HG03095 (cell line): ENCODE data around the gene JPH3.
"Not testable (repeated sequence)": the region's sequence is repeated elsewhere in the genome, so short reads cannot be mapped to it uniquely, and the experiment has no call there.

Source experiments
- ATAC-seq: cut with Tn5 transposase; IDR thresholded peaks from one replicate; pipeline ENCODE4 v1.9.1; 2021; ENCODE audit warnings: moderate library complexity; ENCODE audit not compliant: unreplicated experiment

The JPH3 gene

DNA sequence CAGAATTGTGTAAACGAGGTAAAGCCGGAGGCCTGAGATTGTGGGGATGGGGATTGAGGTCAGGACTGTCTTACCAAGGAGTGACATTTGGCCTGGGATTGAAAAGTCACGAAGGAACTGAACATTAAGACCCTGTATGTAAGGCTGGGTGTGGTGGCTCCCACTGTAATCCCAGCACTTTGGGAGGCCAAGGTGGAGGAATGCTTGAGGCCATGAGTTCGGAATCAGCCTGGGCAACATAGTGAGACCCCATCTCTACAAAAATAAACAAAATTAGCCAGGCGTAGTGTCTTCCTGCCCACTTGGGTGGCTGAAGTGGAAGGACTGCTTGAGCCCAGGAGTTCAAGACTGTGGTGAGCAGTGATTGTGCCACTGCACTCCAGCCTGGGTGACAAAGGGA lies 75.5 kb downstream of the JPH3 start:
- no peak for ATAC-seq

DNA sequence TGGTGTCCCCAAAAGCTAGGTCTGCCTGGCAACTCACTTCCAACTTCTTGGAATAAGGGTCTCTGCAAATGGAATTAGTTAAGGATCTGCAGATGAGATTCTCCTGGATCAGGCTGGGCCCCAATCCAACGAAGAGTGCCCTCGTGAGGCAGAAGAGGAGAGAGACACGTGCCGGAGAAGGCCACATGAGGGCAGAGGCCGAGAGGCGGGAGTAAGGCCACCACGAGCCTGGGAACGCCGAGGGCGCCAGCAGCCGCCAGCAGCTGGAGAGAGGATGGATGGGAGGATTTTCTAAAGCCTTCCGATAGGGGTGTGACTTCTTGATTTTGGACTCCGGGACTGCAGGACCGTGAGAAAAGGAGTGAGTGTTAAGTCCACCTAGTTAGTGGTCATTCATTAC lies 76.3 kb downstream of the JPH3 start:
- ATAC-seq: no peak

DNA sequence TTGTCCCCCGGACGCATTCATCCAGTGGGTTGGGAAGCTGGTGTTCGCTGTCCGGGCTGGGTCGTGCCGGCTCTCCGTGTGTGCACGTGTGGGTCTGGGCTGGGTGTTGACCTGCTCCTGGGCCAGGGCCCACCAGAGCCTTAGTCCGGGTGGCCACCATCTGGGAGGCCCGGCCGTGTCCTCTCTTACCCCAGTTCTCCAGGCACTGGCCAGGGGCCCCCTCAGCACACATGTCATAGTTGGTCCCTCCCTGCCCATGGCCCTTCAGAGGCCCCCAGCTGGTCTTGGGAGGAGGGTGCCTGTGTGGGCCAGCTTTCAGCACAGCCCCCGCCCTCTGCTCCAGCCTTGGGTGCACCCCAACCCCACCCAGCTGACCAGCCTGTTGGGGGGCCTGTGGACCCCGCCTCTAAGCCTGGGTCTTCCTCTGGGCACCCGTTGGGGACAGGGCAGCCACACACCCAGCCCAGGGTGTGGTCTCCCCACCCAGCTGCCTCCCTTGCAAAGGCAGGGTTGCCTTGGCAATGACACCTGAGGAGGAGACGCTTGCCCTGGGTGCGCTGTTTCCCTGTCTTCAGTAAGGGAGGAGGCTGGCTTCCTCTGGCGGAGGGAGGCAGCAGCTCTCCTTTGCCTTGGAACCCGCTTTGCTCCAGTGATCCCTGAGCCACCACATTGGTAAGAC lies 77.4 kb downstream of the JPH3 start:
- ATAC-seq: no peak

DNA sequence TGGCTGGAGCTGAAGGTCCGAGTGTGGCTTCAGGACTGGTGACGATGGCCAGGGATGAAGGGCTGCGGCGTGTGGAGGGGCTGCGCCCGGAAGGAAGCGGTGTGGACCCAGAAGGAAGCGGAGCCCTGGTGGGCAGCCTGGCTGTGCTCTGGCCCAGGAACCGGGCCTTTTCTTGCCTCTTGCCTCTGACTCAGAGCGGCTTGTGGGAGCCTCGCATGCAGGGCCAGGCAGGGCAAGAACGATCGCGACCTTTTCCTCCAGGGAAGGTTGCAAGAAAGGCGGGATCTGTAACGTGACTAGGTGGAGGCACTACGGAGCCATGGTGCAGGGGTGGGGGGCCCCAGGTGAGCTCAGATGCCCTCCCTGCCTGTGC lies 78.0 kb downstream of the JPH3 start:
- no peak for ATAC-seq

- ATAC-seq: not testable (repeated sequence)
Measured at GRCh38 chr16:87681051-87681602, 78.8 kb downstream of the JPH3 start.

DNA sequence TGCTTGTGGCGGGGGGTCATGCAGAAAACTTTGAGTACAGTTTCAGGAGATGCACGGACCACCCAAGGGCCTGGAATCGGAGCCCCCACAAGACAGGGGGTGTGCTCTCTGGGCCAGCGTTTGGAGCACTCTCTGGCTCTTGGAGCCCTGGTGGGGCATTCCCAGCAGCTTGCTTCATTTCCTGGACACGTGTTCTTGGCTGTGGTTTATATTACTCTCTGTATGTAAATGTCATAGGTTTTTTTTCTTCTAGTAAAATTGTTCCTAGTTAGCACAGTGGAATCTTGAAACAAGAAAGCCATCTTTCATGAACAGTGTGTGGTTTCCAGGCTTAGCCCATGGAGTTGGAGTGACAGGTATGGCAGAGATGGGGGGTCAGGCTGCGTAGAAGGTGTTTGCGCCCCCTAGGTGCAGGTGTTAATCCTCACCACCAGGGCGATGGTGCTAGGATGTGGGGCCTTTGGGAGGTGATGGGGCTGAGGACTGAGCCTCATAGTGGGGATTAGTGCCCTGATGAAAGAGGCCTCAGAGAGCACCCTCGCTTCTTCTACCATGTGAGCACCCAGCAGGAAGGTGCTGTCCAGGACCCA lies 79.8 kb downstream of the JPH3 start:
- no peak for ATAC-seq

- ATAC-seq: no peak
Measured at GRCh38 chr16:87682852-87683399, 80.6 kb downstream of the JPH3 start.

DNA sequence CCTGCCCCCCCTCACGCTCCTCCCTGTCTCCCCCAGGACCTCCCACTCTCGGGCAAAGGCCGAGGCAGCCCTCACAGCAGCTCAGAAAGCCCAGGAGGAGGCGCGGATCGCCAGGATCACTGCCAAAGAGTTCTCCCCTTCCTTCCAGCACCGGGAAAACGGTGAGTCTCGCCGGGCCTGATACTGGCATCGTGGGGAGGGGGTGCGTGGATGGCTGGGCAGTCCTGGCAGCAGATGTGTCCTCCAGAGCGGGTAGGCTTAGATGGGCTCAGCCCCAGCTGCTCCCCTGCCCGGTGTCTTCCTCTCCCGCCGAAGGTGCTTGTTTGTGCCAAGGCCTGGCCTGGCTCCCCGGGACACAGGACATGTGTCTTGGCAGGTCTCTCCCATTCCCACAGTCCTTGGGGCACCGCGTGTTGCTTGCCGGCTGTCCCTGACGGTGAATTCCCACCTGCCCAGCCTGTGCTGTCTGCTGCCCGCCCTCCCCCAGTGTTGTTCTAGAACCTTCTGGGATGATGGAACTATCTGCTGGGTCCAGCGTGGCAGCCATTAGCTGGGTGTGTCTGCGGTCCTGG lies 81.9 kb downstream of the JPH3 start:
- no peak for ATAC-seq

DNA sequence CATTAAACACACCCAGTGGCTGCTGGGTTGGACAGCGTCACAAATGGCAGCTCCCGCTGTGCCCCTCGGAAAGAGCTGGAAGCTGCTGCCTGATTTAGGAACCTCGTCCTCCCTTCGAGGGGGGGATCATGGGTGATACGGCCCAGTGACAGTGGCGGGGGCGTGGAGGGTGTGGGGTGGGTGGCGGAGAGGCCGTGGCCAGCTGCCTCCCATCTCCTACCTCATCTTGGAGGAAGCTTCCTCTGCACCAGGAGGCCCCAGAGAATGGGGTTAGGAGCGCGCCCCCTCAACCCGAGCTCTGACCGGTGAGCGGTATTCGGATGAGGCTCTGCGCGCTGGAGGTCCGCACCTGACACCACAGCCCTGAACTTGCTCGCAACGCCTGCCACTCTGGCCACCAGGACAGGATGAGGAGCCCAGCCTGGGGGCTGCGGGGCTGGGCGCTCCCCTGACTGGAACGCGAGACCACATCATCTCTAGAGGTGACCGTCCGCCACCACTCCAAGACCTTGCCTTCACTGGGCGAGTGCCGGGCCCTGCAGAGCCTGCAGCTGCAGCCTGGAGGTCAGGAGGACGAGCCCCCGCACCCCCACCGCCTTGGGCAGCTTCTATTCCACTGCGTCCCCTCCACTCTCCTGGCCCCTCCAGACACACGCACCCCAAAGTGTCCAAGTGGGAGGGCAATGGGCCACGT lies 82.5 kb downstream of the JPH3 start:
- ATAC-seq: no peak

- no peak for ATAC-seq
Measured at GRCh38 chr16:87685405-87685755, 83.1 kb downstream of the JPH3 start.

DNA sequence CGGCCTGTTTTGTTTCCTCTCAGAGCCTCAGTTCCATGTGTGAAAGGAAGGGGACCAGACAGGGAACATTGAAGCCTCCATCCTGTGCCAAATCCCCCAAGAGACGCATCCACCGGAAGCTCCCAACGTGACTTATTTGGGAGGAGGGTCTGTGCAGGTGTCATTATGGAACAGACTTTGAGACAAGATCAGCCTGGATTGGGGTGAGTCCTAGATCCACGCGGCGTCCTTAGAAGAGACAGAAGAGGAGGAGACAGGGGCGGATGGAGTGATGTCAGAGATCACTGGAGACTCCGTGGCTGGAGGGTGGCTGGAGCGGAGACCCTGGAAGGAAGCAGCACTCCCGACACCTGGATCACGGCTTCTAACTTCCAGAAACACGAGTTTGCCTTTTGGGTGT lies 83.5 kb downstream of the JPH3 start:
- ATAC-seq: no peak

DNA sequence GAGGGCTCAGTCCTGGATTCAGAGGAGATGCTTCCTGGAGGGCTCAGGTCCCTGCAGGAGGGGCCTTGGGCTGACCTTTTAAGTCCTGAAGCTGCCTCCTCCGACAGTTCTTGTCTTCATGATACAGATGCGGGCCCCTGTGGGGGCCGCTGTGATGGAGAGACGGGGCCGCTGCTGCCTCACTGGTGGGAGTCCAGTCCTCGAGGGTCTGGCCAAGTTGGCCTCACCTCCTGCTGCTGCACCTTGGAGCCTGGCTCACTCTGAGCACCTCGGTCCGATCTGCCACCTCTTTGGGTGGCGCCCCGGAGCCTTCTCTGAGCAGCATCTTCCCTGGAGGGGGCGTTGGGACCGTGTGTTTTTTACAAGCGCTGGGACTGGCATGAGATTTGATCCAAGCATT lies 84.4 kb downstream of the JPH3 start:
- no peak for ATAC-seq

DNA sequence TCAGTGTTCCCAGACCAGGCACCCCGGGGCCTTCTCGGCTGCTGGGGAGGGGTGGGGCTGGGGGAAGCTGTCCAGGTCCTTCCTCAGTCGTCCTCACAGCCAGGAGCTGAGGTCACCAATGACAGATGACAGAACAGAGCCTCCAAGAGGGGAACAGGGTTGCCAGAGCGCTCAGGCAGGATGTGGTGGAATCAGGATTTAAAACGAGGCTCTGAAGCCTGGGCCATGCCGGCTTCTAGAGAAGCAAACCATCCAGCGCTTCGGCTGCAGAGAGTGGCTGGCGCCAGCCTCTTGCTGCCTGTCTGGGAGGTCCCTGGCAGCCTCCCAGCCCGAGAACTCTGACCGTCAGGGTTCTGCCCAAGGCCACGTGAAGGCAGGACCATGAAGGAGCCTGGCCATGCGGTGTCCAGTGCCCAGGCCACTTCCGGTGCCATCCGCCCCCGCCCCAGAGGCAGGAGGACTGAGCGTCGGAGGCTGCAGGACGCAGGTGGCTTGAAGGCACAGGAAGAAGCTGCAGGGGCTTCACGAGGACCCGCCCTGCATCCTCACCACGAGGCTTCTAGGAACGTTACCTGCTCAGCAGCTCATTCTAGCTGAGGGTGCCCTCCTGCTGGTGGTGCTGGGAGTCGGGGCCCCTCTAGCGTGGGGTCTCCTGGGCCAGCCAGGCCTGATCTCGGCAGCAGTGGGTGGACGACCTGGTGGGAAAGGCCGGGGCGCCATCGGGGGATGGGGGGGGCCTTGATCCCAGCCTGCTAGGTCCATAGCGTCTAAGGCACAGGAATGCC lies 85.0 kb downstream of the JPH3 start:
- ATAC-seq: no peak

DNA sequence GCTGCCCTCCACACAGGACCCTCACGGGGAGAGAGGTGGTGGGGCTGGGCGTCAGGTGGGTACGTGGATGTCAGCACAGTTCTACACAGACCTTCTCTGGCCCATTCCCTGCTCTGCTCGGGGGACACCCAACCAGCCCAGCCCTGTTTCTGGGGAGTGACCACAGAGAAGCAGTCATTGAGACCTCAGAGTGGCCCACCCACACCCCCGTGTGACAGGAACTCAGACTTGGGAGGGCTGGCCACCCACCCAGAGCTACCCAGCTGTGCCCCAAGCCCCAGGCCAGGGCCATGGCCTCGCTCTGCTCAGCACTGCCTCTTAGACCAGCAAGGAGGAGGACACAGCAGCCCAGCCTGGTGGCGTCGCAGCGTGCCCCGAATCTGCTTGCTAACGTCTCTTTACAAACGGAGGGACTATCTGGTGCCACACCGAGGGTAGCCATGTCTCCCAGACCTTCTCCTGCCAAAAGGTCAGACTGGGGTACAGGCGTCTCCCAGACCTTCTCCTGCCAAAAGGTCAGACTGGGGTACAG lies 85.8 kb downstream of the JPH3 start:
- no peak for ATAC-seq

DNA sequence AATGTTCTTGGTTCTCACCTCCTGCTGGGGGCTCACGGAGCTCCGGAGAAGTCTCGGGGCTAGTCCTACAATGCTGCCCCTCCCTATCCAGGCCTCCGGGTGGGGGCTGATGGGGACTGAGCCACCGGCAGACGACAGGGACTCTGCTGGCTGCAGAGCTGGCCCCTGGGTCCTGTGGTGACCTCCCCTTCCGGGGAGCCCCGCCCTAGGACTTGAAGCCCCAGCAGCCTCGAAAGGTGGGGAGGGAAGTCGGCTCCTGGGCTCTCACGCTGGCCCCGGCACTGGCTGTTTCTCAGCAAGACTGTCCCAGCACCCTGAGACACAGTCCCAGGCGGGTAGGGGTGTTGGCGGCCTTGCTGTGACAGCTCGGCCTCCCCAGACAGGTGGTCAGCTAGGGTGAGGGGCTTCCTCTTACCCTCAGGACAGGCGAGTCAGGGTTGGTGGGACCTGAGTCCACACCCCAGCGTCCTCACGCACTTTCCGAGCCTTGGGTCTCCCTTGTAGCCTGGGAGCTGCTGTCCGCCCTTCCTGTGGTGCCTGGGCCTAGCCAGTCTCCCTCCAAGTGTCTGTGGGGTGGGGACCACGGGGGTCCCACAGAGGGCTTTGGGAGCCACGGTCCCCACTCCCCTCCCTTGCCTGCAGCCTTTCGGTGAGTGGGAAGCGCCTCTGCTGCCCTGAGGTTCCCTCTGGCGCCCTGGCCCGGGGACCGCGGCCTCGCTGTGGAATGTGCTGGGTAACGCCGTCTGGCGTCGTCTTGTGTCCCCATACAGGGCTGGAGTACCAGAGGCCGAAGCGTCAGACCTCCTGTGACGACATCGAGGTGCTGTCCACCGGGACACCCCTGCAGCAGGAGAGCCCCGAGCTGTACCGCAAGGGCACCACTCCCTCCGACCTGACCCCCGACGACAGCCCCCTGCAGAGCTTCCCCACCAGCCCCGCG lies 86.8 kb downstream of the JPH3 start:
- no peak for ATAC-seq

GRCh38 chr16:87689956-87690465 lies 87.7 kb downstream of the JPH3 start:
- no peak for ATAC-seq

DNA sequence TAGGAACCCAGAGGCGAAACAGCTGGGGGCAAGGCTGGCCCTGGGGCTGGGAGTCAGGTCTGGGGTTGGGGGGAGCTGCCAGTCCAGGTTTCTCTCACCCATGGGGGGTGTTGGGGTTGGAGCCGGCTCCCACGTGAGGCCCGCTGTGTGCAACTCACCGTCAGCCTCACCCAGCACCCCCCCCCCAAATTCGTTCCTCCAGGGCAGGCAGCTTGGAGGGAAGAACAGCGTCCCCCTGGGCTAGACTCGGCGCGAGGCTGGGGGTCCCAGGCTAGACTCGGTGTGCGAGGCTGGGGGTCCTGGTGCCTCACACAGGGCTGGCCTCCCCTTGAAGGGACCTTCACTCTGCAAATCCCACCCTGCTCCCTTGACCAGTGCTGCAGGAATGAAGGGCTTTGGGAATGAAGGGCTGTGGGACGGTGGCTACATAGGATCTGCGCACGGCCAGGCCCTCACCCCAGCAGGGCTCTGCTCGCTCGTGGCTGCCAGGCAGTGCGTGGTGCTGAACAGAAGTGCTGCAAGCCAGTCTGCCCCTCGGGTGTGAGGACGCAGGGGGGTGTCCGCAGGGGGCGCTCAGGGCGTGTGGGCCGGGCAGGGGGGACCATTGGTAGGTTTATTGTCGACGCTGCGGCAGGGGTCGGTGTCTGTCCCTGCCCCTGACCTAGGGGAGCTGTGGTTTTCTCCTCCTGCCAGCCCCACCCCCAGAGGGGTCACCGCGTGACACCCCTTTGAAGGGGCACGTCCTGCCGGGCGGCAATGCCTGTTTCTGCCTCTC lies 88.8 kb downstream of the JPH3 start:
- ATAC-seq: no peak

- no peak for ATAC-seq
Measured at GRCh38 chr16:87691686-87692079, 89.4 kb downstream of the JPH3 start.

DNA sequence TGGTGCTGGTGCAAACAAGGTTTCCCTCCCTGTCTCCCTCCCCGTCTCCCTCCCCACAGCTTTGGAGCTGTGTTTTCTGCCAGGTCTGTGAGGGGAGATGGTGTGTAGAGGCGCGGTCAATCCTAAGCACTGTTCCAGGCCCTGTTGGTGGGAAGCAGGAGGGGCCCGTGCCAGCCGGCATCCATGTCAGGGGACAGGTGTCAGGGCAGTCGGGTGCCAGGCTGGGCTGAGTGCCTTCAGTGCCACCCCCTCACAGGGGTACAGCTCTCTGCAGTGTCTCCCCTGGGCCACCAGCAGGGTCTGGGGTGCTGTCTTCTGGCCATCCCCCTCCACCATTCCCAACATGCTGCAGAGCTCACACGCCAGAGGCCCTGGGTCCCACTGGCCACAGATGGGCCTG lies 89.9 kb downstream of the JPH3 start:
- ATAC-seq: no peak
